Colonic mucosa (tissue), 4 donors: Measurements from ENCODE around the gene AK8. TPM values are rescaled to one million over a fixed set of nuclear protein-coding genes. Genes with fewer than 3 reads are reported as not detected.

Experiments used
- DNase-seq: peaks from one replicate; pipeline ENCODE4 v3.0.0-alpha.2; 2020
- H3K27ac ChIP-seq: fragments of 200-600 bp; one replicate; pipeline ENCODE4 v1.8.0; 2021
- H3K27me3 ChIP-seq: fragments of 200-600 bp; one replicate; pipeline ENCODE4 v1.8.0; 2021
- H3K36me3 ChIP-seq: fragments of 200-600 bp; one replicate; pipeline ENCODE4 v1.8.0; 2021
- H3K4me1 ChIP-seq: fragments of 200-600 bp; one replicate; pipeline ENCODE4 v1.8.0; 2021; ENCODE audit warnings: mild to moderate bottlenecking
- H3K4me3 ChIP-seq: fragments of 200-600 bp; one replicate; pipeline ENCODE4 v1.8.0; 2021
- H3K9ac ChIP-seq, 2 donors: one replicate each; pipeline ENCODE4 v1.7.0; 2013; ENCODE audit warnings: control low read depth in 2 of 2, low read depth in 2 of 2, low read length in 2 of 2
- H3K9me3 ChIP-seq: fragments of 200-600 bp; one replicate; pipeline ENCODE4 v1.8.0; 2021
- intact Hi-C: fragments of 100-400 bp; cut with DNase I; formaldehyde crosslinking; loops from one replicate; pipeline ENCODE4 v1.14.1; 2022
- total RNA-seq, 2 donors: library from RNA; stranded (reverse); fragmentation: NEBNext Ultra II Directional in 1 of 2; extraction: Animal tissue kit (Norgen Biotek cat#: 25700) in 1 of 2; gene quantifications; one replicate each; pipeline ENCODE4 v1.2.1, GENCODE V29; 2021
- TF ChIP-seq, protein P1 (sequence below): fragments of 200-600 bp; IDR thresholded peaks from one replicate; pipeline ENCODE4 v1.8.0; 2022; ENCODE audit warnings: antibody characterized with exemption, mild to moderate bottlenecking
- donor health status: healthy.
- donor health status: DM: no; HTN: no; CAD: no.
- donor health status: DM: no; HTN: no; CAD: no.

Gene AK8
- total RNA-seq, 2 donors from 2014 or later = 0.16 to 0.59 TPM

DNA sequence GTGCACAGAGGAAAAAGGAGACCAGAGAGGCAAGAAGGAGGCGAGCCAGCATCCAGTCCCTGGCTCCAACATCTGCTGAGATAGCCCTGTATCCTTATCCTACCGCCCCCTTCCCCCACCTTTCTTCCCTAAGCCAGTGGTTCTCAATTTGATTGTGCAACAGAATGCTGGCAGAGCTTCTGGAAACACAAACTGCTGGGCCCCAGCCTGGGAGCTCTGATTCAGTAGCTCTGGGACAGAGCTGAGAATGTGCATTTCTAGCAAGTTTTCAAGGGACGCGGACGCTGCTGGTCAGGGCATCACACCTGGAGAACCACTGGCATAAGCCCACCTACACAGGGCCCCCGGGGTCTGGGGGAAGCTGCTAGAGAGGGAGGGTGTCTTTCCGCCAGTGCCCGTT lies 21.1 kb downstream of the AK8 start:
- H3K4me3 ChIP-seq = no peak overlapping the region
- no peaks in the 10 kb centered on the region for H3K4me1 ChIP-seq
- no peaks in the 10 kb centered on the region for H3K9me3 ChIP-seq
- intact Hi-C loops = no loop called here
- H3K36me3 ChIP-seq = no peaks in the 10 kb centered on the region
- TF ChIP-seq, protein P1, sequence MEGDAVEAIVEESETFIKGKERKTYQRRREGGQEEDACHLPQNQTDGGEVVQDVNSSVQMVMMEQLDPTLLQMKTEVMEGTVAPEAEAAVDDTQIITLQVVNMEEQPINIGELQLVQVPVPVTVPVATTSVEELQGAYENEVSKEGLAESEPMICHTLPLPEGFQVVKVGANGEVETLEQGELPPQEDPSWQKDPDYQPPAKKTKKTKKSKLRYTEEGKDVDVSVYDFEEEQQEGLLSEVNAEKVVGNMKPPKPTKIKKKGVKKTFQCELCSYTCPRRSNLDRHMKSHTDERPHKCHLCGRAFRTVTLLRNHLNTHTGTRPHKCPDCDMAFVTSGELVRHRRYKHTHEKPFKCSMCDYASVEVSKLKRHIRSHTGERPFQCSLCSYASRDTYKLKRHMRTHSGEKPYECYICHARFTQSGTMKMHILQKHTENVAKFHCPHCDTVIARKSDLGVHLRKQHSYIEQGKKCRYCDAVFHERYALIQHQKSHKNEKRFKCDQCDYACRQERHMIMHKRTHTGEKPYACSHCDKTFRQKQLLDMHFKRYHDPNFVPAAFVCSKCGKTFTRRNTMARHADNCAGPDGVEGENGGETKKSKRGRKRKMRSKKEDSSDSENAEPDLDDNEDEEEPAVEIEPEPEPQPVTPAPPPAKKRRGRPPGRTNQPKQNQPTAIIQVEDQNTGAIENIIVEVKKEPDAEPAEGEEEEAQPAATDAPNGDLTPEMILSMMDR = no peak
- DNase-seq = peak; percentile 44
- H3K27me3 ChIP-seq = no peaks in the 10 kb centered on the region
- H3K27ac ChIP-seq = no peak overlapping the region
- no peak overlapping the region for H3K9ac ChIP-seq

- Histone ChIP-seq H3K27ac (no peak overlapping the region), H3K36me3 (no peaks in the 10 kb centered on the region), H3K9me3 (no peaks in the 10 kb centered on the region), H3K27me3 (no peaks in the 10 kb centered on the region), H3K4me3 (no peak overlapping the region), H3K9ac (no peak overlapping the region), H3K4me1 (no peaks in the 10 kb centered on the region)
- TF ChIP-seq, protein P1 = no peak
- intact Hi-C loops = no loop called here
- DNase-seq = no peak
These were observed 22.2 kb downstream of the AK8 start for GRCh38 chr9:132855904-132856303.

DNA sequence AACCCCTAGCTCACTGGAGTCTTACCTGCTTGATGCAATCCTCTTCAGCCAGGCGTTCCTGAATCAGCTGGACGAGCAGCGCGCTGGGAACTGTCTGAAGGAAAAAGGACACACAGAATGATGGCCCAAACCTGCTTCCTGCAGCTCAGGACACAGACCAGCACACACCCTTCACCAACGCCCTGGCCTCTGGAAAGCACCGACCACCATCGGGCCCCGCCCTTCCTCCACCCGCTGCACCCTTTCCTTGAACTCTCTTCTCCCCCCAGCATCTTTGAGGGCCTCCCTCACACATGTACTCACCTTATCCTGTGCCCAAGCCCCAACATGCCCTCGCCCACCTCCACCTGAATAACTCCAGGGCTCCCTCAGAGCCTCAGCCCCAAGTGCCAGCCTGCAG lies 23.3 kb downstream of the AK8 start:
- DNase-seq = no peak
- TF ChIP-seq, protein P1 = no peak
- no peak overlapping the region for H3K9ac ChIP-seq
- H3K27me3 ChIP-seq = no peaks in the 10 kb centered on the region
- H3K4me1 ChIP-seq = no peaks in the 10 kb centered on the region
- H3K36me3 ChIP-seq = no peaks in the 10 kb centered on the region
- no peak overlapping the region for H3K27ac ChIP-seq
- intact Hi-C loops = no loop called here
- H3K4me3 ChIP-seq = no peak overlapping the region
- H3K9me3 ChIP-seq = no peaks in the 10 kb centered on the region

GRCh38 chr9:132853482-132853881 lies 24.6 kb downstream of the AK8 start:
- H3K36me3 ChIP-seq = no peaks in the 10 kb centered on the region
- no peaks in the 10 kb centered on the region for H3K27me3 ChIP-seq
- H3K27ac ChIP-seq = no peak overlapping the region
- no peak for DNase-seq
- H3K4me1 ChIP-seq = no peaks in the 10 kb centered on the region
- no peaks in the 10 kb centered on the region for H3K9me3 ChIP-seq
- H3K9ac ChIP-seq = no peak overlapping the region
- intact Hi-C loops = no loop called here
- TF ChIP-seq, protein P1 = no peak
- H3K4me3 ChIP-seq = no peak overlapping the region

- no peaks in the 10 kb centered on the region for H3K27me3 ChIP-seq
- peak overlapping the region; percentile 44 for H3K27ac ChIP-seq
- peak; percentile 21 for DNase-seq
- peak overlapping the region; percentile 12 for H3K4me3 ChIP-seq
- H3K9me3 ChIP-seq = no peaks in the 10 kb centered on the region
- intact Hi-C loops = no loop called here
- TF ChIP-seq, protein P1 = no peak
- H3K4me1 ChIP-seq = no peaks in the 10 kb centered on the region
- no peak overlapping the region for H3K9ac ChIP-seq
- no peaks in the 10 kb centered on the region for H3K36me3 ChIP-seq
These were observed 28.8 kb downstream of the AK8 start for GRCh38 chr9:132849185-132849706.
